Measurements from ENCODE around the gene VWC2L.

Gene VWC2L

GRCh38 chr2:214410918-214411554 lies at the start of gene VWC2L:
Gene VWC2L (plus strand): TSS chr2:214411054. CDS start chr2:214414194, 3,140 bp downstream.
- peak; percentile 30 for DNase-seq

DNA sequence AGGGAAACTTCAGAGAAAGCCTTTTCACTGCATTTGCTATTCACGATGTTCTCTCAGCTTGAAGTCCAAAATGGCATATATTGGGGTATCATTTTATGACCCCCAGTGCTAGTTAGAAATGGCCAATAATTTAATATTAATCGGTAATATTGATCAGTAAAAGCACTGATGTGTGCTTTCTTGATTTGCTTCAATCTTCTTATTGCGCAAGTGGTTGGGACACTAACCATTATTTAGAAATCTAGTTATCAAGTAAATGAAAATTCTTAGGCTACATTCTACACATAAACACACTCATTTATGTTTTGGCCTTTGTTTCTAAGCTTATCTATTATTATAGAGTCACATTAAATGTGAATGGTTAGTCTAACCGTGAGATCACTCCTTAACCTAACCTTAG lies 49.7 kb upstream of the VWC2L start:
- DNase-seq, result no peak

DNA sequence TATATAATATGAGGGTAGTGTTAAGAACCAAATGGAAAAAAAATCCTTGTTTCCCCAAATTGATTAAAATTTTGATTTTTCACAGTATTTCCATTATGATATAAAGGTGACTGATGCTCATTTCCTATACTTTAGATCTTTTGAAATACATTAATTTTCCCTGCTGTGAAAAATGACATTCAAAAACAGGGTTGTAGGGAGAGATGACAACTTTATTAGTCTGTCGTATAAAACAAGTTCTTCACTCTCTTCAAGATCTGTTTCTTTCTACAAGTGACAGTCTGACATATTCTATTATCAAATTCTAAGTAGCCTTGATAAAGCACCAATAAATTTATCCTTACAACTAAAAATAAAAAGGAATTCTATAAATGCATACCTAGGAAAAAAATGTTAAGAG lies 45.3 kb upstream of the VWC2L start:
- DNase-seq, result no peak

DNA sequence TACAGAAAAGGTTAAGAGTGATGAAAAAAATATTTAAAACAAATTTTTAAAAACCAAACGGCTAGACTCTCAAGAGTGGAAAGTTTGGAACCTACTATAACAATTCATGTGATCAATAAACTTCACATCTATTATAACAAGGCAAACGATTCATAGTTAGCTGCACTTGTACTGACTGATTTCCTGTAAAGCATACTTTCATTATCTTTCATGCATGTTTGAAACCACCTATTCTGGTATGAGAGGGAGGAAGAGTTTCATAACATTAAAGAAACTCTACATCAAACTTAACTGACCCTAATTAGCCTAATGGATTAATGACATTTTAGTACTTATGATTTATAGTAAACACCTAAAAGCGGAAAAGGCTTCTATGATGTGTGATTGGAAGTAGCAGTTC lies 43.7 kb upstream of the VWC2L start:
- no peak for DNase-seq

- no peak for DNase-seq
Measured at GRCh38 chr2:214376618-214377285, 34.1 kb upstream of the VWC2L start.

GRCh38 chr2:214377286-214377624 lies 33.6 kb upstream of the VWC2L start:
- no peak for DNase-seq

GRCh38 chr2:214378455-214379103 lies 32.3 kb upstream of the VWC2L start:
- DNase-seq, result no peak

- DNase-seq, result no peak
Measured at GRCh38 chr2:214379227-214379626, 31.6 kb upstream of the VWC2L start.

GRCh38 chr2:214380681-214381080 lies 30.2 kb upstream of the VWC2L start:
- DNase-seq, result no peak

GRCh38 chr2:214382229-214382628 lies 28.6 kb upstream of the VWC2L start:
- no peak for DNase-seq

GRCh38 chr2:214386720-214387119 lies 24.1 kb upstream of the VWC2L start:
- no peak for DNase-seq

- no peak for DNase-seq
Measured at GRCh38 chr2:214389334-214389733, 21.5 kb upstream of the VWC2L start.

- no peak for DNase-seq
Measured at GRCh38 chr2:214393796-214394195, 17.1 kb upstream of the VWC2L start.

- no peak for DNase-seq
Measured at GRCh38 chr2:214395040-214395439, 15.8 kb upstream of the VWC2L start.

DNA sequence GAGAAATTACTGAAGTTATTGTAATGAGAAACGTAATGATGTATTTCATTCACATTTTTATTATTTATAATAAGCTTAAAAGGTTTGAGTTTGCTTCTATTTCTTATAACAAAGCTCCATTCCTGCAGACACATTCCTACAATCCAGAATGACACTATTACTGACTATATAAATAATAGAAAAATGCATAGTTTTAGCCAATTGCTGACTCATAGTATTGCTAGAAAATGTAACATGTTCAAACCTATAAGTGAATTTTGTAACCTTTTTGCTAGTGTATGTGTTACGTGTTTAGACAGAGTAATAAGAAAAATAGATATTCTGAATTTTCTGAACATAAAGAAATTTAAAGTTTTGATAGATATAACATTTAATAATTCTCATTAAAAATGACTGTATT lies 9.3 kb upstream of the VWC2L start:
- no peak for DNase-seq

- no peak for DNase-seq
Measured at GRCh38 chr2:214410128-214410775, 602 bp upstream of the VWC2L start.

DNA sequence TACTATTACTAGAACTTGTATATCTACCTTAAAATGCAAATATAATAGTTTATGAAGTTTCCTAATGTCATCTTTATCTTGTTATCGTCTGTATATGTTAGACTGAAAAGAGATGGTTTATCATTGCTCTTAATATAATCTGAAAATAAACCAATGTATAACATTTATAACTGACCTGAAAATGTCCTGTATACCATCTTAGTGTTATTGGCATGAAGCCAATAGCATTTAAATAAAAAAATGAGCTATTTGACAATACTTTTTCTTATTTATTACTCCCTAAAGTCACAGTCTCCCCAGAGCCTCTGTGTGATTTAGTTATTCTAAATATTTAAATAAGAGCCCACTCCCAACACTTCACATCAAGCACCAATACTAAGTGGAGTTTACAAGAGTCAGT lies 1.8 kb downstream of the VWC2L start:
- DNase-seq, result no peak

- no peak for DNase-seq
Measured at GRCh38 chr2:214436470-214436869, 25.6 kb downstream of the VWC2L start.

DNA sequence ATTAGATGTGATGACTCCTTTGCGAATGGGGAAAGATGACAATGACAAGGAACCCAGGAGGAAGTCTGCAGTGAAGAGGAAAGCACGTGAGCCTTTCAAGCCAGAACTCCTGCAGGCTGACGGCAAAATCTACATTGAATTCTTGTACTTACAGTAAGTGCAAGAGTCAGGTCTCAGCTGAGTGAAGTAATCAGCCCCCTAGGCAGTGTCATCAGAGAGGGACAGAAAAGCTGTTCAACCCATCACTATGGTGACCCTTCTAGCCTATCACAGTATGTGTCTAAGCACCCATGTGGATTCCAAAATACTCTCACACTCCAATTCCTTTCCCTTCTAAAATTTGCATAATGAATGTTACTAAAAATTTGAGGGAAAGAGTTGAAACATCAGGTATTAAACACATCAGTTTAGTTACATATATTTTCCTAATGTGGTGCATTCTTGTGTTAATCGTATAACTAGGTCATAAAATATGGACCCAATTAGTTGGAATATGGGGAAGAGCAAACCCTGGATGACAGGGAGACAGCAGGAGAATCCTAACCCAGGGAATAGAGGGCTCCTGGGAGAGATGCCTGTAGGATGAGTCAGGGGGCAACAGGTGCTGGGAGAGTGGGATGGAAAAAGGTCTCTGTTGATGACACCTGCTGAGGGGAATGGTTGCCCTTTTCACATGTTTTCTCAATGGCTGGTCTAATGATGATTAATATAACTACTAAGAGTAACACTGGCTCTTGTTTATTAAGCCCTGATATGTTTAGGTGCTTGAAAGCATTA lies 39.5 kb downstream of the VWC2L start:
- DNase-seq, result no peak

GRCh38 chr2:214451516-214452275 lies 40.8 kb downstream of the VWC2L start:
- no peak for DNase-seq

DNA sequence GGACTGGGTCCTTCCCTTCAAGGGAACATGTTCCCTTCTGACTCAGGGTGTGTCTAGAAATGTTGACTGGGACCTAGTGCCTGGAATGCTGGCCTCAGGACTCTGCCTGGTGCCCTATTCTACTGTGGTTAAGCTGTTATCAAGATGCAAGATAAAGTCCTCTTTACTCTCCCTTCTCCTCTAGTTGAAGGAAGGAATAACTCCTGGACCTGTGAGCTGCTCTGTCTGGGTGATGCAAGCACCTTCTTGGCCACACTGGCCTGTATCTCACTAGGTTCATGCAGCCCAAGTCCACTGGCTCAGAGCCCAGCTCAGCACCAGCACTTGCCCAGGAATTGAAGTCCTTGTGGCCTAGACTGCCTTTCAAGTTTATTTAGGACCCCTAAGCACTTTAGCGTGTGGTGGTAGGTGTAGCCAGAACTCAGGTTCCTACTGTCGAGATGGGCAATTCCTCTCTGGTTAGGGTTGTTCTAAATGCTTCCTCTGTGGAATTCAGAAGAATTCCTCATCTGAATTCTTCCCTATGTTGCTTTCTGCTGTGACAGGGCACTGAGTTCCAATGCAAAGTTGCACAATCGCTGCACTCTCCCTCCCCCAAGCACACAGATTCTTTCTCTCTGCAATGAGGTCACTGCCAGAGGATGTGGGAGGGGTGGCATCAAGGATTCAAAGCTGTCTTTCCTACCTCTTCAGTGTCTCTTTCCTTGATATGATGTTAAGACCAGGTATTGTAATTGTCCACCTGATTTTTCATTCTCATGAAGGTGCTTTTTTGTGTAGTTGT lies 54.7 kb downstream of the VWC2L start:
- DNase-seq, result no peak

DNA sequence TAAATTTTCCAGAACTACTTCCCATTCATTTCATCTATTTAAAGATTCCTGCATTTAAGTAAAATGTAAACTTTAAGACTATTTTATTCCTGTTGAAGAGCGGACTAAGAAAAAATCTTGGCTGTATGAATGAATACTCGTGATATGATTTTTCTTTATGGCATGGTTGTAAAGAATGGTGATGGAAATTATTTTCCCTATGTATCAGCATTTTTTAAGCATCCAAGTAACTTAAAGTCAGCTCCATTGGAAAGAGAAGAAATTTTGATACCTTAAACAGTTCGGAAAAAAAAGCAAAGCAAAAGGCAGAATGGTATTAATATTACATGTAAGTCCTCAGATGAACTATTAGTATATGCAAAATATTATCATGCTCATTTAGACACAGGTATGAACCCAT lies 58.9 kb downstream of the VWC2L start:
- no peak for DNase-seq
